Measurements from ENCODE around the gene KCNH2.

DNA sequence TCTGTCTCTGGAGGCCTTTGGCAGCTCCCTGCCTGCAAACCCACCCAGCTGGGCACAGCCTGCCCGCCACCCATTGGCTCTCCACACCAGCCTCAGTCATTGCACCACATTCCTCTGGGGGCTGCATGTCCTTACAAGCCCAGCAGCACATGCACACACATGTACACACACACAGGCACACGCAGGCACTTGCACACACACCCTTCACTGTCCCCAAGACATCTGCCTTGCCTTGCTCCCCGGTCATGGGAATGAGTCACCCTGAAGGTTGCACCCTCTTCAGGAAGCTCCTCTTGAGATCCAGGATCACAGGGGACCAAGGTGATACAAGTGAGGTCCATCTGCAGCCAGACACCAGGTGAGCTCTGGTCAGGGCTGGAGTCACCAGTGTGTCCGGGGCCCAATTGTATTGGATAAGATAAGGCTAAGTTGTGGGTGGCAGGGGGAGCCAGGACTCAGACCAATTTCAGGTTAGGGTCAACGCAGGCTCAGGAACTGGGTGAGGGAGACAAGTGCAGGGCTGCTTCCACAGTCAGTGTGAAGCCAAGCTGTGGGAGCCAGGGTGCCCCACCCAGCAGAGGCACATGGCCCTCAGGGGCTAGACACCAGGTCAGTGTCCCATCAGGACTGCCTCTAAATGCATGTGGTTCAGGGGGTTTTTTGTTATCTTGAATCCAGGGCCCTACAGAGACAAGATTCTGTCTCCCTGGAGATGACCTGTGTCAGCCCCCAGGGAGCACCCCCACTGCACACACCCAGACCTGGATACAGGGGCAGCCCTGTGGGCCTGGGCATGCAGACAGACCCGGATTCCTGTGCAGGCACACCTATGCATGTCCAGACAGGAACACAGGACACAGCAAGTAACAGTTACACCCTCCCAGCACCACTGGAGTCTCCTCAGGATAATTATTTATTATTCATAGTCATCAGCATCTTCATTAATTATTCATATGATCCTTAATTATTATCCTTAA lies 33.8 kb downstream of the KCNH2 start:
- TF ChIP-seq, protein P1, sequence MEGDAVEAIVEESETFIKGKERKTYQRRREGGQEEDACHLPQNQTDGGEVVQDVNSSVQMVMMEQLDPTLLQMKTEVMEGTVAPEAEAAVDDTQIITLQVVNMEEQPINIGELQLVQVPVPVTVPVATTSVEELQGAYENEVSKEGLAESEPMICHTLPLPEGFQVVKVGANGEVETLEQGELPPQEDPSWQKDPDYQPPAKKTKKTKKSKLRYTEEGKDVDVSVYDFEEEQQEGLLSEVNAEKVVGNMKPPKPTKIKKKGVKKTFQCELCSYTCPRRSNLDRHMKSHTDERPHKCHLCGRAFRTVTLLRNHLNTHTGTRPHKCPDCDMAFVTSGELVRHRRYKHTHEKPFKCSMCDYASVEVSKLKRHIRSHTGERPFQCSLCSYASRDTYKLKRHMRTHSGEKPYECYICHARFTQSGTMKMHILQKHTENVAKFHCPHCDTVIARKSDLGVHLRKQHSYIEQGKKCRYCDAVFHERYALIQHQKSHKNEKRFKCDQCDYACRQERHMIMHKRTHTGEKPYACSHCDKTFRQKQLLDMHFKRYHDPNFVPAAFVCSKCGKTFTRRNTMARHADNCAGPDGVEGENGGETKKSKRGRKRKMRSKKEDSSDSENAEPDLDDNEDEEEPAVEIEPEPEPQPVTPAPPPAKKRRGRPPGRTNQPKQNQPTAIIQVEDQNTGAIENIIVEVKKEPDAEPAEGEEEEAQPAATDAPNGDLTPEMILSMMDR (IDR thresholded peaks at IDR 0.05): no peak
- TF ChIP-seq EP300 (IDR thresholded peaks at IDR 0.05): no peak
